ENCODE results near the gene P4HB. TPM values are rescaled to one million over a fixed set of nuclear protein-coding genes. Genes with fewer than 3 reads are reported as not detected.

P4HB gene
- total RNA-seq, 3 donors from 2014 or later: 374 to 475 (median 466) TPM

DNA sequence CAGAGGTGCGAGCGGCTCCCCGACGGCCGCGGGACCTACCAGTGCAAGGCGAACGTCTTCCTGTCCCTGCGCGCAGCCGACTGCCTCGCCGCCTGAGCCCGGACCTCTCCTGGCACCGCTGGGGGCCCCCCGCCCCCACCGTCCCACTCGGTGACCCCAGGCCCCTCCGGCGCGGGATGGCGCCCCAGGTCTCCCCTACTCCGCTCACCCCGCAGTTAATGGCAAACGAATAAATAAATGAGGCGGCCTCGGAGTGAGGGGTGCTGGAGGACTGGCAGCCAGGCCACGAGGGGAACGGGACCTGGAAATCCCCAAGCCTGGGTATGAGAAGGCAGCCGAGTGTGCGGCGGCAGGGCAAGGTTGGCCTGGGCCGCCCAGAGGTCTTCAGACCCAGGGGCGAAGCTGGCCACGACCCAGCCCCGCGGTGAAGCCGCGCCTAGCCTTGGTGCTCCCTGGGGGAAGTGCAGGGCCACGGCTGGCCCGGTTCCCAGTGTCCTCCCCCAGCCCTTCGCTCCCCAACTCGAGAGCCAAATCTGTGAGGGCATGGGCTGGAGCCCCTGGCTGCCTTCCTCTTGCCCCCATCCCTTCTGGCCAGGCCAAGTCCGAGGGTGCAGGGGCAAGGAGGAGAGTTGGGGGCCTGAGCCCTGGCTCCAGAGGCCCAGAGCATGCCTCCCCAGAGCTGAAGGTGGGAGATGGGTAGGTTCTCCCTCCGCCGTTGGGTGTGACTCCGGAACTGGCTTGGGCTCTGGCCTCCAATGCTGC, 42.5 kb upstream of the P4HB start:
- intact Hi-C loops (cut with DNase I; ENCODE audit: low total_unique reads): no loop called here
- Histone ChIP-seq H3K36me3 (no peaks in the 10 kb centered on the region), H3K4me3 (peak overlapping the region; percentile 23 to 70 (median 49)), H3K9me3 (no peaks in the 10 kb centered on the region), H3K27me3 (no peaks in the 10 kb centered on the region), H3K4me1 (no peaks in the 10 kb centered on the region), H3K27ac (no peak overlapping the region)
- DNase-seq (ENCODE audit: low spot score in 2 of 2): no peak
- TF ChIP-seq POLR2A (IDR thresholded peaks at IDR 0.05) (no peak), POLR2AphosphoS5 (IDR thresholded peaks at IDR 0.05) (no peak)
- TF ChIP-seq, protein P1, sequence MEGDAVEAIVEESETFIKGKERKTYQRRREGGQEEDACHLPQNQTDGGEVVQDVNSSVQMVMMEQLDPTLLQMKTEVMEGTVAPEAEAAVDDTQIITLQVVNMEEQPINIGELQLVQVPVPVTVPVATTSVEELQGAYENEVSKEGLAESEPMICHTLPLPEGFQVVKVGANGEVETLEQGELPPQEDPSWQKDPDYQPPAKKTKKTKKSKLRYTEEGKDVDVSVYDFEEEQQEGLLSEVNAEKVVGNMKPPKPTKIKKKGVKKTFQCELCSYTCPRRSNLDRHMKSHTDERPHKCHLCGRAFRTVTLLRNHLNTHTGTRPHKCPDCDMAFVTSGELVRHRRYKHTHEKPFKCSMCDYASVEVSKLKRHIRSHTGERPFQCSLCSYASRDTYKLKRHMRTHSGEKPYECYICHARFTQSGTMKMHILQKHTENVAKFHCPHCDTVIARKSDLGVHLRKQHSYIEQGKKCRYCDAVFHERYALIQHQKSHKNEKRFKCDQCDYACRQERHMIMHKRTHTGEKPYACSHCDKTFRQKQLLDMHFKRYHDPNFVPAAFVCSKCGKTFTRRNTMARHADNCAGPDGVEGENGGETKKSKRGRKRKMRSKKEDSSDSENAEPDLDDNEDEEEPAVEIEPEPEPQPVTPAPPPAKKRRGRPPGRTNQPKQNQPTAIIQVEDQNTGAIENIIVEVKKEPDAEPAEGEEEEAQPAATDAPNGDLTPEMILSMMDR (IDR thresholded peaks at IDR 0.05): no peak

DNA sequence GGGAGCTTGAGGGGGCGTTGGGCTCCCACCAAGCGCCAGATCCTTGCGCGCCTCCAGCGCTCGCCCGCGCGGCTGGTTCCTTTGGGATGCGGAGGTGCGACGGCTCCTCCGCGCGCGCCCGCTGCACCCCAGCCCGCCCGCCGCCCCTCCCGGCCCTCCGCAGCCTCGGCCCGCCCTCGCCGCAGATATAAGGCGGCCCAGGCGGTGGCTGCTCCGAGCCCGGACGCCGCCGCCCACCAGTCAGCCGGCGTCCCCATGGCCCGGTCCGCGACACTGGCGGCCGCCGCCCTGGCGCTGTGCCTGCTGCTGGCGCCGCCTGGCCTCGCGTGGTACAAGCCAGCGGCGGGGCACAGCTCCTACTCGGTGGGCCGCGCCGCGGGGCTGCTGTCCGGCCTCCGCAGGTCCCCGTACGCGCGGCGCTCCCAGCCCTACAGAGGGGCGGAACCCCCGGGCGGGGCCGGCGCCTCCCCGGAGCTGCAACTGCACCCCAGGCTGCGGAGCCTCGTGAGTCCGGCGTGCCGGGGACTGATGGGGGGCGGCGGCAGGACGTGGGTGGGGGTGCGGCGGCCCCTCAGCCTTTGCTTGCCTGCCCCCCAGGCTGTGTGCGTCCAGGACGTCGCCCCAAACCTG, 41.8 kb upstream of the P4HB start, which contains the start of gene NPB:
TSS of gene NPB (plus strand) at position 216 of the 630 bp plus-strand sequence. CDS start at position 256, 40 bp downstream.
- TF ChIP-seq POLR2AphosphoS5 (IDR thresholded peaks at IDR 0.05): no peak
- TF ChIP-seq, protein P1 (IDR thresholded peaks at IDR 0.05): no peak
- no peak for TF ChIP-seq POLR2A (IDR thresholded peaks at IDR 0.05)
- Histone ChIP-seq H3K27me3 (no peaks in the 10 kb centered on the region), H3K9me3 (no peaks in the 10 kb centered on the region), H3K36me3 (no peaks in the 10 kb centered on the region), H3K4me3 (peak within 1 kb of the TSS; percentile 23 to 70 (median 49)), H3K27ac (no peak within 1 kb of the TSS), H3K4me1 (no peaks in the 10 kb centered on the region)
- no peak for DNase-seq (ENCODE audit: low spot score in 2 of 2)
- intact Hi-C loops (cut with DNase I; ENCODE audit: low total_unique reads): no loop called here

DNA sequence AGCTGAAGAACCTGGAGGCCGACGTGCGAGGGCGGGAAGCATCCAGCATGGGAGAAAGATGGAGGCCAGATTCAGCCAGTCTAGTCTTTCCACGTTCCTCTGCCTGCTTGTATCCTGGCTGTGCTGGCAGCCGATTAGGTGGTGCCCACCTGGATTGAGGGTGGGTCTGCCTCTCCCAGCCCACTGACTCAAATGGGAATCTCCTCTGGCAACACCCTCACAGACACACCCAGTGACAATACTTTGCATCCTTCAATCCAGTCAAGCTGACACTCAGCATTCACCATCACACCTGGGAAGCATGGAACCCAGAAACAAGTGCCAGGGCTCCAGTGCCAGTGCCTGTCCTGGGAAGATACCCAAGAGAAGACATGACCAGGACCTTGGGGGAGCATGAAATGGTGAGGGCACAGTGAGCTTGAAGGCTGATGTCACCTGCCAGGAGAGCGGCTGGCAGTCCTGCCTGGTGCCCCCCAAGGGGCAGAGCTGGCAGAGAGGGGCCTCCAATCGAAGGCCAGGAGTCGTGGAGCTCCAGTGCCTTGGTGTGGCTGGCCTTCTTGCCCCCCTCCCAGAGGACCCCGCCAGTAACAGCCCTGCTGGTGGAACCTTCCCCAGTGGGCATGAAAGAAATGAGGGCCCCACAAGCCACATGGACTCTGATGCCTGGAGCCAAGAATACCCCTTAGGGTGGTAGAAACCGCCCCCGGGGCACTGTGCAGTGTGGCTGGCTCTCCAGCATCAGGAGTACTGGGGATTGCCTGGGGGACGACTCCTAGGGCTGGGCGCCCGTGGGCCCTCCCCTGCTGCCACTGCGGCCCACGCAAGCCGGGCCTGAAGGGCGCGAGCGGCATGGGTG, 41.1 kb upstream of the P4HB start:
- Histone ChIP-seq H3K4me3 (peak overlapping the region; percentile 23 to 70 (median 49)), H3K36me3 (no peaks in the 10 kb centered on the region)

DNA sequence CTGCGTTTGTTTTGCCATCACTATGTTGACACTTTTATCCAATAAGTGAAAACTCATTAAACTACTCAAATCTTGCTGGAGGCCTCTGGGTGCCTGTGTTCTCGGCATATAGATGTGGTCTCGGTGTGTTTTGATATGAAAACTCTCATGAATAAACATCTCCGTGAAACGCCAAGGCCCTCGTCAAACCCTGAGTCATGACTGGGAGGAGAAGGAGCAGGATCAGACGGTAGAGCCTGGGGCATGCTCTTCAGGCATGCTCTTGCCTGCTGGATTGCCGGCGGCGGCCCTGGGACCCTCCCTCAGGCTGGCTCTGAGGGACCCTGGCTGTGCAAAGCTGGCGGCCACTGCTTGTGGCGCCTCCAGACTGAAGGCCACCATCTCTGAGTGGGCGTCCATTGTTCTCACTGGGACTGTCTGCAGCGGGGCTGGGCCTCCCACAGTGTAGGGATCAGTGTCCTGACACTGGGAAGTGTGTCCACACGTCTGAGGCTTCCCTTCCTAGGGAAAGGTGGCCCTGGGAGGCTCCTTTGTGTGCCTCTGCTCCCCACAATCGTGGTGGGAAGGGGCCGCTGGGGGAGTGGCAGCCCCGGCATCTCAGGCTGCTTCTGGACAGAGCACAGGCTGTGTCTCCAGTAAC, 40.0 kb upstream of the P4HB start:
- no peaks in the 10 kb centered on the region for H3K9me3 ChIP-seq

More for the DNA sequence above, 41.1 kb upstream of the P4HB start:
- intact Hi-C loops (cut with DNase I; ENCODE audit: low total_unique reads): no loop called here
- no peaks in the 10 kb centered on the region for H3K27me3 ChIP-seq
- DNase-seq (ENCODE audit: low spot score in 2 of 2): no peak
- no peak overlapping the region for H3K27ac ChIP-seq
- no peaks in the 10 kb centered on the region for H3K4me1 ChIP-seq
- no peaks in the 10 kb centered on the region for H3K9me3 ChIP-seq
- no peak for TF ChIP-seq POLR2A (IDR thresholded peaks at IDR 0.05)
- TF ChIP-seq, protein P1 (IDR thresholded peaks at IDR 0.05): no peak
- no peak for TF ChIP-seq POLR2AphosphoS5 (IDR thresholded peaks at IDR 0.05)

More for the DNA sequence above, 40.0 kb upstream of the P4HB start:
- Histone ChIP-seq H3K4me1 (no peaks in the 10 kb centered on the region), H3K27ac (no peak overlapping the region), H3K4me3 (no peak overlapping the region), H3K27me3 (no peaks in the 10 kb centered on the region), H3K36me3 (no peaks in the 10 kb centered on the region)
- DNase-seq (ENCODE audit: low spot score in 2 of 2): no peak
- intact Hi-C loops (cut with DNase I; ENCODE audit: low total_unique reads): no loop called here
- TF ChIP-seq, protein P1 (IDR thresholded peaks at IDR 0.05): no peak
- TF ChIP-seq POLR2AphosphoS5 (IDR thresholded peaks at IDR 0.05): no peak
- no peak for TF ChIP-seq POLR2A (IDR thresholded peaks at IDR 0.05)

Data from breast epithelium (tissue), 4 donors.